Measurements from ENCODE around the gene MAP1LC3B. TPM values are rescaled to one million over a fixed set of nuclear protein-coding genes. Genes with fewer than 3 reads are reported as not detected.

The MAP1LC3B gene
- total and polyA plus RNA-seq, 2 experiments from 2014 or later = 73.3 to 134 TPM

DNA sequence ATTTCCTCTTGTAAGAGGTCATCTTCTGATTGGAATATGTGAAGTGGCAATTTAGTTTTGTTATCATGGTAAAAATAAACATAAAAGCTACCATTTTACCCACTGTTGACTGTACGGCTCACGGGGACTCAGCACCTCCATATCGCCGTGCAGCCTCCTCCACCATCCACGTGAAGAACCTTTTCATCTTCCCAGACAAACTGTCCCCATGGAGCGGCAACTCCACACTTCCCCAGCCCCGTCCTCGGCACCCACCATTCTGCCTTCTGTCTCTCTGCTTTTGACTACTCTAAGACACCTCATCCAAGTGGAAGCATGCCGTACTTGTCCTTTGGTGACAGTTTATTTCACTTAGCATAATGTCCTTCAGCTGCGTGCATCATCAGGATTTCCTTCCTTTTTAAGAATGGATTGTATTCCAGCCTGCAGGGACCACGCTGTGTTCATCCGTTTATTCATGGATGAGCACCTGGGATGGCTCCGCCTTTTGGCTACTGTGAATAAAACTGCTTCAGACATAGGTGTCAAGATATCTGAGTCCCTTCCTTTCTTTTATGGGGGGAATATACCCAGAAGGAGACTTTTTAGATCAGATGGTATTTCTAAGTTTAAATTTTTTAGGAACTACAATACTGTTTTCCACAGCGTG lies 22.9 kb upstream of the MAP1LC3B start:
- H3K79me2 ChIP-seq = peaks cover 93% of the 10 kb centered on the region
- no peak overlapping the region for H3K27ac ChIP-seq
- no peak overlapping the region for H3K4me3 ChIP-seq
- no peak overlapping the region for H3K4me2 ChIP-seq
- H3K9me3 ChIP-seq (ENCODE audit: low read depth) = no peaks in the 10 kb centered on the region
- no peak for TF ChIP-seq EZH2phosphoT487 (IDR thresholded peaks at IDR 0.05; ENCODE audit: low read depth, severe bottlenecking, unreplicated experiment)
- no peaks in the 10 kb centered on the region for H3K27me3 ChIP-seq
- no peaks in the 10 kb centered on the region for H3K9me2 ChIP-seq (replicated peaks; ENCODE audit: insufficient read depth)
- no peaks in the 10 kb centered on the region for H3K36me3 ChIP-seq (replicated peaks; ENCODE audit: insufficient read depth, low read depth)
- no peak for DNase-seq (ENCODE audit: low spot score)
- no peak overlapping the region for H2AFZ ChIP-seq
- peaks cover 66% of the 10 kb centered on the region for H4K20me1 ChIP-seq (ENCODE audit: insufficient read depth, poor library complexity, severe bottlenecking)
- 95% methylated on average over 14 of the region's 14 CpGs for WGBS (ENCODE audit: low lambda C conversion rate, missing lambda C conversion rate)
- H3K4me1 ChIP-seq (ENCODE audit: insufficient read depth) = peaks cover 1% of the 10 kb centered on the region

DNA sequence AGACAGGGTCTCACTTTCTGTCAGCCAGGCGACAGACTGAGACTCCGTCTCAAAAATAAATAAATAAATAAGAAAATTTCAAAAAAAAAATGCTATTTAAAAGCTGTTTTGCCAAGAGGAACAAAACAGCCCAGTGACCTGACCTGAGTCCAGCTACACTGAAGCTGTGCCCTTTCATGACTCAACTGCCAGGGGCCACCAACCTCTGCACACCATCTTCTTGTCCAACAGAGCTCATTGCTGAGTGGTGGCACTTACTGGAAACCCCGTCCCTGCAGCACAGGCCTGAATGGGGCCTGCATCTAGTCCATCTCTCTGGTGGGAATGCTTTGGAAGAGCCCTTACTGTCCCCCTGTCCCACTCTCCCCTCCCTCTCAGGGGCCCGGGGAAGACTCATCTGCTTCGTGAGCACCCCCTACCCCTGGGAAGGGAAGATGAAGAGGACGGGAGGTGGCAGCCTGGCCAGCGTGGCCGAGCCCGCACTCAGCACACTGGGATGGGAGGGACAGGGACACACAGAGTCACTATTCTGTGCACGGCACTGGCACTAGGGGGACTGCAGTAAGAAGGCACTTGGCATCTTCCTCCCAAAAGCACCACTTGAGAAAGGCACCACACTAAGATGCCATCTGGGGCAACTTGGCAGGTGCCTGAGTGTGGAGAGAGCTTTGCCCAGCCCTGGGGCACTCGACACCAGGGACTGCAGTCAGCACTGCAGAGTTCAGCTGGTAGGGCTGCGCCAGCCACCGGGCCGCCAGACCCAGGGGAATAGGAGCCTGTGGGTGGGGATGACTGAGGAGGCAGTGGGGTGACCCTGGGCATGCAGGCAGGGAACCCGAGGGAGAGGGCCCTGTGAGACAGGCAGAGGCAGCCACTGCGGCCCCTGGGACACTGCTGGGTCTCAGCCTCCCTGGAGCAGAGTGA lies 22.1 kb upstream of the MAP1LC3B start:
- Histone ChIP-seq H4K20me1 (ENCODE audit: insufficient read depth, poor library complexity, severe bottlenecking) (peaks cover 61% of the 10 kb centered on the region), H3K79me2 (peaks cover 100% of the 10 kb centered on the region), H3K4me3 (no peak overlapping the region), H3K27me3 (no peaks in the 10 kb centered on the region), H3K4me2 (no peak overlapping the region), H3K9me2 (replicated peaks; ENCODE audit: insufficient read depth) (no peaks in the 10 kb centered on the region), H3K36me3 (replicated peaks; ENCODE audit: insufficient read depth, low read depth) (no peaks in the 10 kb centered on the region), H2AFZ (no peak overlapping the region), H3K9me3 (ENCODE audit: low read depth) (no peaks in the 10 kb centered on the region), H3K27ac (no peak overlapping the region), H3K4me1 (ENCODE audit: insufficient read depth) (no peaks in the 10 kb centered on the region)
- TF ChIP-seq EZH2 (IDR thresholded peaks at IDR 0.05; ENCODE audit: borderline replicate concordance) (no peak), EZH2phosphoT487 (IDR thresholded peaks at IDR 0.05; ENCODE audit: low read depth, severe bottlenecking, unreplicated experiment) (no peak)
- TF ChIP-seq, protein P1, sequence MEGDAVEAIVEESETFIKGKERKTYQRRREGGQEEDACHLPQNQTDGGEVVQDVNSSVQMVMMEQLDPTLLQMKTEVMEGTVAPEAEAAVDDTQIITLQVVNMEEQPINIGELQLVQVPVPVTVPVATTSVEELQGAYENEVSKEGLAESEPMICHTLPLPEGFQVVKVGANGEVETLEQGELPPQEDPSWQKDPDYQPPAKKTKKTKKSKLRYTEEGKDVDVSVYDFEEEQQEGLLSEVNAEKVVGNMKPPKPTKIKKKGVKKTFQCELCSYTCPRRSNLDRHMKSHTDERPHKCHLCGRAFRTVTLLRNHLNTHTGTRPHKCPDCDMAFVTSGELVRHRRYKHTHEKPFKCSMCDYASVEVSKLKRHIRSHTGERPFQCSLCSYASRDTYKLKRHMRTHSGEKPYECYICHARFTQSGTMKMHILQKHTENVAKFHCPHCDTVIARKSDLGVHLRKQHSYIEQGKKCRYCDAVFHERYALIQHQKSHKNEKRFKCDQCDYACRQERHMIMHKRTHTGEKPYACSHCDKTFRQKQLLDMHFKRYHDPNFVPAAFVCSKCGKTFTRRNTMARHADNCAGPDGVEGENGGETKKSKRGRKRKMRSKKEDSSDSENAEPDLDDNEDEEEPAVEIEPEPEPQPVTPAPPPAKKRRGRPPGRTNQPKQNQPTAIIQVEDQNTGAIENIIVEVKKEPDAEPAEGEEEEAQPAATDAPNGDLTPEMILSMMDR (IDR thresholded peaks at IDR 0.05; ENCODE audit: poor library complexity) = no peak
- 96% methylated on average over 16 of the region's 16 CpGs for WGBS (ENCODE audit: low lambda C conversion rate, missing lambda C conversion rate)
- no peak for DNase-seq (ENCODE audit: low spot score)

DNA sequence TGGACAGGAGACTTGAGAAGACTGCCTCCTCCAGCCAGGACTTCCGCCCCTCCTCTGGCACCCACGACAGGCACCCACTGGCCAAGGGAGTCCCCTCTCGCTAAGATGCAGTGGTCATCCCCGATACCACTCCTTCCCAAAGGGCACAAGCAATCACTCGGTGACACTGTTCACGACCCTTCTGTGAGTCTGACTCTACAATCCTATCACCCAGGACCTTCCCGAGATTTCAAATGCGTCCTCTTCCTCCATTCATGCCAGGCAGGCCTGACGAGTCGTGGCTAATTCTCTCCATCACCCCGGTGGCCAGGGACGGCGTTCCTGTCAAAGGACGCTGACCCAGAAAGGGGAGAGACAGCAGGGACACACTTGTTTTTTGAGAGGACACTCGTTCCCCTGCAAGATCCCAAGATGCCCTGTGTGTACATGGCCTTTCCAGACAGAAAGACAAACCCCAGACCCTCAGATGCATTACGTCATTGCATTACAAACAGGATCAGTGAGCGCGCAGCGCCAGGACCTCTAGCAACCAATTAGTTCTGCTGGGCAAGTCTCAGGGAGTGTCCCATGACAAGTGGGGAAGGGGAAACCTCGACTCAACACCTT lies 20.8 kb upstream of the MAP1LC3B start:
- 76% methylated on average over 20 of the region's 20 CpGs for WGBS (ENCODE audit: low lambda C conversion rate, missing lambda C conversion rate)
- H3K79me2 ChIP-seq = peaks cover 100% of the 10 kb centered on the region
- DNase-seq (ENCODE audit: low spot score) = no peak

More for the DNA sequence above, 20.8 kb upstream of the MAP1LC3B start:
- Histone ChIP-seq H3K4me3 (no peak overlapping the region), H3K27me3 (no peaks in the 10 kb centered on the region), H3K4me1 (ENCODE audit: insufficient read depth) (no peaks in the 10 kb centered on the region), H2AFZ (no peak overlapping the region), H3K4me2 (no peak overlapping the region), H3K9me3 (ENCODE audit: low read depth) (no peaks in the 10 kb centered on the region), H3K36me3 (replicated peaks; ENCODE audit: insufficient read depth, low read depth) (no peaks in the 10 kb centered on the region), H3K27ac (no peak overlapping the region), H3K9me2 (replicated peaks; ENCODE audit: insufficient read depth) (no peaks in the 10 kb centered on the region), H4K20me1 (ENCODE audit: insufficient read depth, poor library complexity, severe bottlenecking) (peaks cover 51% of the 10 kb centered on the region)
- TF ChIP-seq, protein P1 (IDR thresholded peaks at IDR 0.05; ENCODE audit: poor library complexity) = no peak
- TF ChIP-seq EZH2phosphoT487 (IDR thresholded peaks at IDR 0.05; ENCODE audit: low read depth, severe bottlenecking, unreplicated experiment) (no peak), EZH2 (IDR thresholded peaks at IDR 0.05; ENCODE audit: borderline replicate concordance) (no peak)
